ENCODE data around the gene SND1. TPM values are rescaled to one million over a fixed set of nuclear protein-coding genes. Genes with fewer than 3 reads are reported as not detected.

Gene SND1
- total RNA-seq, 2 donors from 2014 or later = 146 to 155 TPM

DNA sequence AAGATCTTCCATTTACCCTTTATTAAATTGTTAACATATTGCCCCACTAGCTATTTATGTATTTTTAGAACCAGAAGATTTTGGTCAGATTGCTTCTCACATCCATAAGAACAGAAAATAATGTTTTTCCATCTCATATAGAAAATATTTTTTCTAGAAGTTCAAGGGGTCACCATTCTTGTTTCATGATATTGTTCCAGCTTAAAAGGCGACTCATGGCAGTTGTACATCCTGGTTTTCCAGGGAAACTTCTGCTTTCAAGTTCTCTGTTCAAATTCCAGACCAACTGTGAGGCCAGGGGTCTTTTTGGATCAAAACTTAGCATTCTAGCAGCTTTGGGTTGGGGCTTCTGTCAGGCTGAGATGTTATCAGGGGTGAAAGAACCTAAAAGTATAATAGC is 294.9 kb downstream of the SND1 start:
- no peaks in the 10 kb centered on the region for H3K27me3 ChIP-seq

DNA sequence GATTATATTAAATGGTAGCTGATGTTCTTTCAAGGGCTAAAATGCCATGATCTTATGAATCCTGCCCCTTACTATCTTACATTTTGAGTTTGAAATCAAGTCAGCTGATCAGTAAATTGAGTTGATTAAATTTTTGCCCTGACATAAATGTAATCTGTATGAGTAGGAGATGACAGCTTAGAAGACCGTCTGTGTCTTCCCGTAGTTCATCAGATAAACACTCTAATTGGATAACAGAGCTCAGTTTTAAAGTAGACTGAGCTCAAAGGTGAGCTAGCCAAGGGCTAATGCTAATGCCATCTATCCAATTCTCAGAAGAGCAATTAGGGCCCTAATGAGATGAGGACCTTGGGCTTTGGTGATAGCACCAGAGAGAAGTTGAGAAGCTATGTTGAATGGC is 296.3 kb downstream of the SND1 start:
- Histone ChIP-seq H3K9me3 (no peaks in the 10 kb centered on the region), H3K4me1 (no peaks in the 10 kb centered on the region), H3K4me3 (no peak overlapping the region), H3K36me3 (replicated peaks in 1 of 2; ENCODE audit: insufficient read depth in 1 of 2, low read depth in 2 of 2) (no peaks in the 10 kb centered on the region), H3K27ac (no peak overlapping the region), H3K27me3 (no peaks in the 10 kb centered on the region)
- DNase-seq (no peak), ATAC-seq (no peak)
- intact Hi-C loops (cut with DNase I) = no loop called here
- TF ChIP-seq POLR2A (IDR thresholded peaks at IDR 0.05) = no peak
- TF ChIP-seq, protein P1, sequence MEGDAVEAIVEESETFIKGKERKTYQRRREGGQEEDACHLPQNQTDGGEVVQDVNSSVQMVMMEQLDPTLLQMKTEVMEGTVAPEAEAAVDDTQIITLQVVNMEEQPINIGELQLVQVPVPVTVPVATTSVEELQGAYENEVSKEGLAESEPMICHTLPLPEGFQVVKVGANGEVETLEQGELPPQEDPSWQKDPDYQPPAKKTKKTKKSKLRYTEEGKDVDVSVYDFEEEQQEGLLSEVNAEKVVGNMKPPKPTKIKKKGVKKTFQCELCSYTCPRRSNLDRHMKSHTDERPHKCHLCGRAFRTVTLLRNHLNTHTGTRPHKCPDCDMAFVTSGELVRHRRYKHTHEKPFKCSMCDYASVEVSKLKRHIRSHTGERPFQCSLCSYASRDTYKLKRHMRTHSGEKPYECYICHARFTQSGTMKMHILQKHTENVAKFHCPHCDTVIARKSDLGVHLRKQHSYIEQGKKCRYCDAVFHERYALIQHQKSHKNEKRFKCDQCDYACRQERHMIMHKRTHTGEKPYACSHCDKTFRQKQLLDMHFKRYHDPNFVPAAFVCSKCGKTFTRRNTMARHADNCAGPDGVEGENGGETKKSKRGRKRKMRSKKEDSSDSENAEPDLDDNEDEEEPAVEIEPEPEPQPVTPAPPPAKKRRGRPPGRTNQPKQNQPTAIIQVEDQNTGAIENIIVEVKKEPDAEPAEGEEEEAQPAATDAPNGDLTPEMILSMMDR (IDR thresholded peaks at IDR 0.05) = no peak
- WGBS, 2 donors = 86 to 88% methylated on average over 2 of the region's 2 CpGs

More for the DNA sequence above, 294.9 kb downstream of the SND1 start:
- Histone ChIP-seq H3K9me3 (no peaks in the 10 kb centered on the region), H3K27ac (no peak overlapping the region), H3K4me3 (no peak overlapping the region), H3K36me3 (replicated peaks in 1 of 2; ENCODE audit: insufficient read depth in 1 of 2, low read depth in 2 of 2) (no peaks in the 10 kb centered on the region), H3K4me1 (no peaks in the 10 kb centered on the region)
- DNase-seq (no peak), ATAC-seq (no peak)
- 96 to 100% methylated on average over 1 of the region's 1 CpG for WGBS, 2 donors
- TF ChIP-seq POLR2A (IDR thresholded peaks at IDR 0.05) = no peak
- TF ChIP-seq, protein P1 (IDR thresholded peaks at IDR 0.05) = no peak
- intact Hi-C loops (cut with DNase I) = no loop called here

DNA sequence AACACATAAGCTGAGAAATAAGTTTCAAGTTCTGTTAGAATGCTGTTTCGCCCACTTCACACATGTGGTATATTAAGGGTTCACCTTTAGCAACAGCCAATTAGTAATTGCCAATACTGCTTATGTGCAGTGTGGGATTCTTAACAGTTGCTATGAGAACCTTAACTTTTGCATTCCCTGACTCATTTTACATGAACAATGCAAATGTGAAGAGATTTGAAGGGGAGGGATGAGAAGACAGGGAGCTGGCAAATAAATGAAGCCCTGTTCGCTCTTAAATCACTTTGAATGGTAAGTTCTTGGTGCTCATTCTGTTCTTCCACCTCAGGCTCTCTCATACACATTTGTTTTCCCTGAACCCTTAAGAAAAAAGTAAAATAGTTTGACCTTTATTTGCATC is 296.9 kb downstream of the SND1 start:
- WGBS, 2 donors = 93 to 96% methylated on average over 2 of the region's 2 CpGs
- H3K4me3 ChIP-seq = no peak overlapping the region
- no peaks in the 10 kb centered on the region for H3K36me3 ChIP-seq (replicated peaks in 1 of 2; ENCODE audit: insufficient read depth in 1 of 2, low read depth in 2 of 2)
- no peak for TF ChIP-seq POLR2A (IDR thresholded peaks at IDR 0.05)
- TF ChIP-seq, protein P1 (IDR thresholded peaks at IDR 0.05) = no peak
- DNase-seq (no peak), ATAC-seq (no peak)
- no peak overlapping the region for H3K27ac ChIP-seq
- no peaks in the 10 kb centered on the region for H3K4me1 ChIP-seq
- H3K9me3 ChIP-seq = no peaks in the 10 kb centered on the region
- intact Hi-C loops (cut with DNase I) = no loop called here
- H3K27me3 ChIP-seq = no peaks in the 10 kb centered on the region

DNA sequence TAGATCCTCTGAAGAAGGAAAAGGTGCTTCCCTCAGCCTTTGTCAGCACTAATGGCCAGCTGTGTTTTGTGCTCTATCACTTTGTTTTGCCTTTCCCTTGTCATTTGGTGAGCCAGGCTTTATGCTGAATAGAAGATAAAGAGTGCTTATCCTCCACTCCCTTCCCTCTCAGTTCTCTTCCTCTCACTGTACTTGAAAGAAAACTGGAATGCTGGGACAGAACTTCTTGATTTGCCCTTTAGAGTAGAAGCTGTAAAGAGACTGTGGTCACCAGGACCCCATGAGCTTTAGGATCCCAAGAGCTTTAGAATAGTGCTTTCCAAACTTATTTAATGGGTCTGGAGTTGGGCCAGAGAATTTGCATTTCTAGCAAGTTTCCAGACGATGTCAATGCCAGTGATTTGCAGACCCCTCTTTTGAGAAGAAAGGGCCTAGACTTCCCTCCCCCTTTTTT is 297.8 kb downstream of the SND1 start:
- Histone ChIP-seq H3K27me3 (no peaks in the 10 kb centered on the region), H3K36me3 (replicated peaks in 1 of 2; ENCODE audit: insufficient read depth in 1 of 2, low read depth in 2 of 2) (no peaks in the 10 kb centered on the region), H3K4me1 (no peaks in the 10 kb centered on the region), H3K27ac (no peak overlapping the region), H3K9me3 (no peaks in the 10 kb centered on the region), H3K4me3 (no peak overlapping the region)
- TF ChIP-seq, protein P1 (IDR thresholded peaks at IDR 0.05) = no peak
- no peak for TF ChIP-seq POLR2A (IDR thresholded peaks at IDR 0.05)
- intact Hi-C loops (cut with DNase I) = no loop called here
- ATAC-seq = no peak
- 78 to 84% methylated on average over 1 of the region's 1 CpG for WGBS, 2 donors
- no peak for DNase-seq

DNA sequence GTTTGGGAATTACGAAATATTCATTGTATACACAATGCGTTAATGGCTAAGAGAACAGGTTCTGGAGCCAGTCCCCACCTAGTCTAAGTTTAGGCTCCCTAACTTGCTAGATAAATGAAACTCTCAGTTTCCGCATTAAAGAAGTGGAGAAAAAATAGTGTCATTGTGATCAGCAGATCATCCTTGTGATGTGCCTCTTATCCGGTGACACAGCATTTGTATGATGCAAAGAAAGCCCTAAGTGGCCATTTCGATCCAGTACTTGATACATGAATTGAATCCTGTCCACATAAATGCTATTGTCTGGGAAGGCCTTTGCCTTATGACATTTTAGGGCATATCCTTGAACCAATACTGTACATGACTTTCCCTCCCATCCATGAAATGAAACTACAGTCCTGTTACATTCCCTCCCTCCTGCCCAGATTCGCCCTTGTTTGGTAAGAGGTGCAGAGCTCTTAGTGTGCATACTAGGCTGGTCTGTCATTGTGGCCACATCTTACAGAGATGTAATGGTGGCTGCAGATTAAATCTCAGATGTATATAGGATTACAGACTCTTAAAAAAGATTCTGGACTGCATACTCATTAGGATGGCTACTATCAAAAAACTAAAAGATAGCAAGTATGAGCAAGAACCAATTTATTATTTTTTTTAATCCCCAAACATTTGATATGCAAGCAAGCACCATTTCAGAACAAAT is 298.4 kb downstream of the SND1 start:
- Histone ChIP-seq H3K4me1 (no peaks in the 10 kb centered on the region), H3K36me3 (replicated peaks in 1 of 2; ENCODE audit: insufficient read depth in 1 of 2, low read depth in 2 of 2) (no peaks in the 10 kb centered on the region), H3K27me3 (no peaks in the 10 kb centered on the region), H3K9me3 (no peaks in the 10 kb centered on the region), H3K4me3 (no peak overlapping the region), H3K27ac (no peak overlapping the region)
- TF ChIP-seq POLR2A (IDR thresholded peaks at IDR 0.05) = no peak
- TF ChIP-seq, protein P1 (IDR thresholded peaks at IDR 0.05) = no peak
- no peak for DNase-seq
- 89 to 90% methylated on average over 6 of the region's 6 CpGs for WGBS, 2 donors
- ATAC-seq = no peak
- intact Hi-C loops (cut with DNase I) = no loop called here

All from body of pancreas (tissue), 4 donors.